ENCODE results near the gene SIGMAR1.
"Not testable (repeated sequence)": the region's sequence is repeated elsewhere in the genome, so short reads cannot be mapped to it uniquely, and the experiment has no call there.

The SIGMAR1 gene

DNA sequence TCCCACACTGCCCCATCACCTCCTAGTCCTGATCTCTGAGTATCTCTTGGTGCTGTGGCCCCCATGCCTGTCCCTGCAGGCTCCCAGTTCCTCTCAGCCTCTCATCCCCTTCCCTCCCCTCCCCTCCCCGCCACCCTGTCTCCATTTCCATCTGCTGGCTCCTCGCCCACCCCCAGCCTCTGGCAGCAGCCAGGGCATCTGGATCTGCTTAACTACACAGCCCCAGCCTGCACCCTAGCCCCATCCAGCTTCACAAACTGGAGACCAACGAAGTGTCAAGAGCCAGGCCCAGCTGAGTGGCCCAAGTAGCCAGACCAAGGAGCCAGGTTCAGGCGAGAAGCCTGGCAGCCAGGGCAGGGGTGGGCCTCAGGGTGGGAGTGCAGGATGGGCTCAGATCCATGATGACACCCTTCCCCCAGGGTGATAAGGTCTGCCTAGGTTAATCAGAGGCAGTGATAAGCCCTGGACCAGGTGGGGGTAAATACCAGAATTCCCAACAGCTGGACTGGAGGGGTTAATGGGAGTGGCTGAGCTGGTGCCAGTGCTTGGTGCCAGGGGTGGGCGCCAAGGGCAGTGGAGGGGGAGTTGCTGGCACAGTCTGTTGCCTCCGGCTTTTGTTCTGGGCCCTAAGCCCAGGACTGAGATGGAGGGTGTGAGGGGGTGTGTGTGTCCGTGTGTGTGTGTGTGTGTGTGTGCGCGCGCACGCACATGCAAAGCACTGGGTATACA is 16.9 kb upstream of the SIGMAR1 start:
- peak; percentile 96 for DNase-seq (ENCODE audit: low read depth)

GRCh38 chr9:34653151-34654072 is 15.8 kb upstream of the SIGMAR1 start:
- DNase-seq (ENCODE audit: low read depth) = no peak

DNA sequence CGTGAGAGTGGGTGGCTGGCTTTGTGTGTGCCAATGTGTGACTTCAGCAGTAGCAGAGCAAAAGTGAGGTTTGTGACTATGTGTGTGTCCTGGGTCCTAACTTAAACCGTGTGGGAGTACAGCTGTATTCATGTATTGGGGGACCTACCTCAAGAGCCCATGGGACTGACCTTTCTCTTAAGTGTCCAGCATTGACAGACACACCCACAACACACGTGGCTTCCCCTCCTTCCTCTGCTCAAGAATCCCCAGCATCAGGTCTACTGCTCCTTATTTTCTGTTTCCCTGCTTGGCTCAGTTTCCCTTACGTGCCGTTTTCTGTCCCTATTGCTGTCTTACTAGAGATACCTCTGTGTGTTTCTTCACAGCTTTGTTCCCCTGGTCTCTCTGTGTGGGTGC is 15.0 kb upstream of the SIGMAR1 start:
- no peak for DNase-seq (ENCODE audit: low read depth)

- peak; percentile 80 for DNase-seq (ENCODE audit: low read depth)
These were observed 14.5 kb upstream of the SIGMAR1 start, which contains the start of gene IL11RA for GRCh38 chr9:34651876-34652601. TSS of gene IL11RA (plus strand) at chr9:34652185. CDS start at chr9:34655218, 3,033 bp downstream.

GRCh38 chr9:34651321-34651720 is 13.7 kb upstream of the SIGMAR1 start:
- no peak for DNase-seq (ENCODE audit: low read depth)

GRCh38 chr9:34650816-34651215 is 13.2 kb upstream of the SIGMAR1 start:
- no peak for DNase-seq (ENCODE audit: low read depth)

- DNase-seq (ENCODE audit: low read depth) = no peak
These were observed 11.1 kb upstream of the SIGMAR1 start for GRCh38 chr9:34648673-34649072.

DNA sequence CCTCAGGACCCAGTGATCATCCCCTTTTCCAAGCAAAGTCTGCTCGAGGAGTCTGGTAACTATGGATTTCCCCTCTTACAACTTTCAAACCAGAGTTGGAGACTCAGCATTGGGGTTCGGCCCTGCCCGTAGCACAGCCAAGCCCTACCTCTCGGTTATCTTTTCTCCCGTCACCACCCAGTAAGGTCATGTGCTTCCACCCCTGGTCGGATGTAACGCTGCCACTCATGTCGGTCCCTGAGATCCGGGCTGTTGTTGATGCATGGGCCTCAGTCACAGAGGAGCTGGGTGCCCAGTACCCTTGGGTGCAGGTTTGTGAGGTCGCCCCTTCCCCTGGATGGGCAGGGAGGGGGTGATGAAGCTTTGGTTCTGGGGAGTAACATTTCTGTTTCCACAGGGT is 10.1 kb upstream of the SIGMAR1 start:
- DNase-seq (ENCODE audit: low read depth) = no peak

DNA sequence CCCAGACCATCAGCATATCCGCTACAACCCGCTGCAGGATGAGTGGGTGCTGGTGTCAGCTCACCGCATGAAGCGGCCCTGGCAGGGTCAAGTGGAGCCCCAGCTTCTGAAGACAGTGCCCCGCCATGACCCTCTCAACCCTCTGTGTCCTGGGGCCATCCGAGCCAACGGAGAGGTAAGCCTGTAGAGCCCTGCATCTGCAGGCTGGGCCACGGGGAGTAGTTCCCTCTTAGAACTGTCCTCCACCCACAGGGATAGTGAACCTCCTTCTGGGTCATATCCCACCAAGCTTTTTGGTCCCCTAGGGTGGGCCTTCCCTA is 9.5 kb upstream of the SIGMAR1 start:
- DNase-seq (ENCODE audit: low read depth) = no peak

DNA sequence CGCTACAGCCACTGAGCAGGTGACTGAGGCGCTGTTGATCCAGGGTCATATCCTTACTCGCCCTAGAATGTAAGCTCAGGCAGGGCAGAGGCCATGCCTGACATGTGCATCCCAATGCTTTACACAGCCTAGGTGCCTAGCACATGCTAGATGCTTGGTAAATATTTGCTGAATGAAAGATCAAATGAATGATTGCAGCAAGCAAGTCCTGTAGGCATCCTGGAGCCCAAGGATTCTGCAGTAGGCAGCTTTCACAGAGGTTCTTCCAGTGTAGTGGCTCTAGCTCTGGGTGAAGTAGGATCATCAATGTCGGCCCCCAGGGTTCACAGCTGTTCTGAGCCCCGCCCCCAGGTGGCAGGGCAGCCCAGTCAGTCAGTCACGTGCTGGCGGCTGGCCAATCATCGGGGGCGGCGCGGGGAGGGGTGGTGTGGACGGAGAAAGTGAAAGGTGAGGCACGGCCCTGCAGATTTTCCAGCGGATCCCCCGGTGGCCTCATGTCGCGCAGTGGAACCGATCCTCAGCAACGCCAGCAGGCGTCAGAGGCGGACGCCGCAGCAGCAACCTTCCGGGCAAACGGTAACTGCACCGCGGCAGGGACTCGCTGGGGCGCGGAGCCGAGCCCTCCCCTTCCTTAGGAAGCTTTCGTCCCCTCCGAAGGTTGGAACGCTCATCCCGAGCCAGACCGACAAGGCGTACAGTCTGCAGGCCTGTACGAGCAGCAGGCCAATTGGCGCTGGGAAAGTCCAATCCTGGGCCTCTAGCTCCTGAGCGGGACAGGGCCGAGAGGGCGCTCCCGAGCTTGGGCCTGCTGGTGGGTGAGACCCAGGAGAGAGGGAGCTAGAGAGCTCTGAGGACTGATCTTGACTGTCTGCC is 8.9 kb upstream of the SIGMAR1 start, which contains the start of gene GALT:
TSS of gene GALT (plus strand) at position 465 of the 873 bp plus-strand sequence. CDS start at position 495, 30 bp downstream.
- DNase-seq (ENCODE audit: low read depth) = peak; percentile 65

DNA sequence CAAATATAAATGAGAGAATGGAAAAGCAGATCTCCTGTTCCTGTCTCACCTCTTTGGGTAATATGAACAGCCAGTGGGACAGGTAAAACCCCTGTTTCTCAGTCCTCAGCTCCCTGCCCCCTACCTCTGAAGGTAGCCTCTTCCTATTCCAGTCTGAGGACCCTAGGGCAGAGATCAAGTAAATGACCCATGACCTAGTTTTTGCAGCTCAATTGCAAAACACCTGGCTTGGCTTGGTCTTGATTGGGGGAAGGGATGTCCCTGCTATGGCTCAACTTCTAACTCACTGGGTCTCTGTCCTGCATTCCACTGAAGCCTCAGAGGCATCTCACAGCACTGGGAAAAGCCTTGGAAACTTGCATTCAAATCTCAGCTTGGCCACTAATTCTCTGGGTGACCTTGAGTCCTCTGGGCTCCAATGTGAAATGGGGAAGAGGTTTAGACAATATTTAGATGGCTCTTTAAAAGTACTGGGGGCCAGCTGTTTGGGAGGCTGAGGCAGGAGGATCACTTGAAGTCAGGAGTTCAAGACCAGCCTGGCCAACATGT is 7.3 kb upstream of the SIGMAR1 start:
- no peak for DNase-seq (ENCODE audit: low read depth)

DNA sequence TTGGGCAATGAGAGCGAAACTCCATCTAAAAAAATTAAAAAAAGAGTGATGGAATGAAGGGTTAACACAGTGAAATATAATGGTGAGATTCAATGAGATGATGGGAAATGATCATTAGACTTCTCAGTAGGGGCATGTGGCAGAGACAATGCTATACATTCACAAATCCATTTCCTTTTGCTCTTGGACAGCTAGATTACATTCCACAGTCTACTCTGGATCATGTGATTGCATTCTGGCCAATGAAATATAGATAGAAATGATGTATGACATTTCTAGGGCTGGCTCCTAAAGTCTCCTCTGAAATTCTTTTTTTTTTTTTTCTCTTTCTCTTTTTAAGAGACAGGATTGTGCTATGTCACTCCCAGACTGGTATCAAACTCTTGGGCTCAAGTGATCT is 5.1 kb upstream of the SIGMAR1 start:
- DNase-seq (ENCODE audit: low read depth) = no peak

DNA sequence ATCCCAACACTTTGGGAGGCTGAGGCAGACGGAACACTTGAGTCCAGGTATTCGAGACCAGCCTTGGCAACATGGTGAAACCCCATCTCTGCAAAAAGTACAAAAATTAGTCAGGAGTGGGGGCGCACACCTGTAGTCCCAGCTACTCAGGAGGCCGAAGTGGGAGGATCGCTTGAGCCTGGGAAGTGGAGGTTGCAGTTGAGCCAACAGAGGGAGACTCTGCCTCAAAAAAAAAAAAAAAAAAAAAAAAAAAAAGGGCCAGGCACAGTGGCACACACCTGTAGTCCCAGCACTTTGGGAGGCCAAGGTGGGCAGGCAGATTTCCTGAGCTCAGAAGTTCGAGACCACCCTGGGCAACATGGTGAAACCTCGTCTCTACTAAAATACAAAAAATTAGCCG is 1.7 kb upstream of the SIGMAR1 start:
- not testable (repeated sequence) for DNase-seq (ENCODE audit: low read depth)

GRCh38 chr9:34638138-34638445 is 505 bp upstream of the SIGMAR1 start:
- DNase-seq (ENCODE audit: low read depth) = no peak

GRCh38 chr9:34636791-34637355 is 714 bp downstream of the SIGMAR1 start:
- DNase-seq (ENCODE audit: low read depth) = no peak

DNA sequence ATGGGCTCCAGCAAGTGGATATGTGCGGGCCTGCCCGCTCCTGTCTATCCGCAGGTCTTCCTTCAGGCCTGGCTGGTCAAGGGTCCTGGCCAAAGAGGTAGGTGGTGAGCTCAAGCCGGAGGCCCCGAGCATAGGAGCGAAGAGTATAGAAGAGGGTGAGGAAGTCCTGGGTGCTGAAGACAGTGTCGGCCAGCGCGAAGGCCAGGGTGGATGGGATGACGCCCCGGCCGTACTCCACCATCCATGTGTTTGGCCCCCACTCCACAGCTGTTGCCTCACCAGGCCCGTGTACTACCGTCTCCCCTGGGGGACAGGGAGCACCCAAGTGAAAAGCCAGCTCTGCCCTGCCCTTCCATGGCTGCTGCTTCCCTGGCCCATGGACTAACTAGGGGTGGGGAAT is 2.0 kb downstream of the SIGMAR1 start:
- DNase-seq (ENCODE audit: low read depth) = no peak

DNA sequence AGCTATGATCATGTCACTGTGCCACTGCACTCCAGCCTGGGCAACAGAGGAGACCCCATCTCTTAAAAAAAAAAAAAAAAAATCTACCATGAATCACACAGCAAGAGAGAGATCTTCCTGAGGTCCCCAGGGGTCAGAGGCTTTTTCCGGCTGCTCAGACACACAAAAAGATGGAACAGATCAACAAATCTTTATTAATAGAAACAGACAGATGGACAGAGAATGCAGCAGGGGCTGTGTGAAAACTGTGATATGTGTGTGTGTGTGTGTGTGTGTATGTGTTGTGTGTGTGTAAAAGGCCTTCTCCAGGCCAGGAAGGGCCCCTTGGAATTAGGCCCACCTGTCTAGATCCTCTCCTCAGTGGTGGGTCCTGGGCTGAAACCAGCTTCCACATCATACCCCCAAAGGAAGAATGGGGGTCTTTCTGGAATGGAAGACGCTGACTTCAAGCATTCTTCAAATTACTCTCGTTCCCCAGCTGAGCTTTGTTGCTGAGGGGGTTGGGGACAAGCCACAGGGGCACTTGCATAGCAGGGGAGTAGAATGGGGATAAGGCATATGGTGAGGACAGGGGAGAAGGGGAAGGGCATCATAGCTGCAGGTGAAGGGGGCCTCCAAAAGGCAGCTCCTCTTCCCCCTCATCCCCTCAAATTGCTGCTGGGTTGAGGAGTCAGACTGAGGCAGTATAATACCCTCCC is 2.9 kb downstream of the SIGMAR1 start:
- no peak for DNase-seq (ENCODE audit: low read depth)

DNA sequence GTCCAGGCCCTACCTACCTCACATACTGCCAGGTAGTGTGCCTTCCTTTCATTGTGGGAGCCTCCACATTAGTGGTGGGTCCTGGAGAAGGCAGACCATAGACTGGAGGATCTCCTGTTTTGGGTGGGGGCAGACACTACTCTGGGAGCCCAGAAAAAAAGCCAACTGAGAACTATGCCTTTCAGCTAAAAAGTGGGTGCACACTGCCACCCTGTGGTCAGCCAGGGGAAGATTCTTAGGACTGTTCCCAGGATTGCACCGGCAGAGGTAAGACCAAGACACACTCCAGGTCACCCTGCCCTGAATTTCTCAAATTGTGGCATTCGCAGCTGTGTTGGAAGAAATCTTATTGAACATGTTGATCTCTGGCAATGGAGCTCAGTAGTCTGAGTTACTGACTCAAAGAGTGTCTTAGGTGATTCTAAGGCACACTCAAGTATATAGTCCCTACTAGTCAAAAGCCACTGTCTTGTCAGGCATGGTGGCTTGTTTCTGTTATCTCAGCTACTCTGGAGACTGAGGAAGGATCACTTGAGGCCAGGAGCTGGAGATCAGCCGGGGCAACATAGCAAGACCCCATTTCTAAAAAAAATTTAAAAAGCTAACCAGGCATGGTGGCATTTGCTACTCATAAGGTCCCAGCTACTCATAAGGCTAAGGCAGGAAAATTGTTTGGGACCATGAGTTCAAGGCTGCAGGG is 3.6 kb downstream of the SIGMAR1 start:
- peak; percentile 52 for DNase-seq (ENCODE audit: low read depth)

- DNase-seq (ENCODE audit: low read depth) = no peak
These were observed 4.4 kb downstream of the SIGMAR1 start for GRCh38 chr9:34633166-34633565.
